ENCODE data around the gene FAM13A. TPM values are rescaled to one million over a fixed set of nuclear protein-coding genes. Genes with fewer than 3 reads are reported as not detected.

Gene FAM13A
- total and polyA plus RNA-seq, 9 of the 15 experiments (the other 6 are each of a cell fraction or from before 2014, with no cell fraction given) = 11.3 to 23.3 (median 14.7) TPM

GRCh38 chr4:88759039-88759894 lies 297.7 kb downstream of the FAM13A start:
- Histone ChIP-seq H3K9ac (ENCODE audit: insufficient read depth in 1 of 2, low read depth in 2 of 2, low read length in 2 of 2) (peak overlapping the region; percentile 5 to 22; a peak in 1 of 4 replicates), H3K27ac (ENCODE audit: extremely low read depth, low read depth, low read length) (no peak overlapping the region; the same call in 1 of the 3 replicates), H3K4me3 (no peak overlapping the region), H3K27me3 (ENCODE audit: control insufficient read depth in 2 of 2, insufficient read depth in 2 of 2, low read length in 2 of 2) (no peaks in the 10 kb centered on the region), H3K79me2 (ENCODE audit: control insufficient read depth, insufficient read depth, low read length) (no peaks in the 10 kb centered on the region), H3K4me1 (replicated peaks in 1 of 2; ENCODE audit: control insufficient read depth in 2 of 2, insufficient read depth in 2 of 2, low read length in 2 of 2) (peaks cover 7 to 22% of the 10 kb centered on the region in 2 experiments; a peak in 4 of 5 replicates), H3K36me3 (ENCODE audit: control insufficient read depth, insufficient read depth, low read length) (peaks cover 8% of the 10 kb centered on the region), H3K4me2 (ENCODE audit: insufficient read depth, low read length) (peak overlapping the region; percentile 67), H2AFZ (ENCODE audit: low read depth, low read length) (peak overlapping the region; percentile 5; the same call in 1 of the 2 replicates), H3K9me3 (replicated peaks; ENCODE audit: control insufficient read depth, insufficient read depth, low read depth, low read length) (no peaks in the 10 kb centered on the region), H3K9me1 (ENCODE audit: control insufficient read depth, insufficient read depth, low read length) (no peaks in the 10 kb centered on the region), H4K20me1 (replicated peaks; ENCODE audit: control insufficient read depth, insufficient read depth, low read length) (peaks cover 5% of the 10 kb centered on the region; the same call in 1 of the 2 replicates)
- intact Hi-C loops (cut with micrococcal nuclease) (no loop called here), in situ Hi-C loops (cut with MboI) (no loop called here)
- DNase-seq (ENCODE audit: extremely low read depth in 1 of 4, low spot score in 3 of 4) (peak in 3 of 4 experiments; percentile 17 to 50 (median 26)), ATAC-seq (peak; percentile 71), FAIRE-seq (peak; percentile 67)
- no TSS peak for BruUV-seq (replicated peaks)
- CTCF ChIA-PET (ENCODE audit: low intra/inter-chr PET ratio) = no interaction called here
- WGBS (ENCODE audit: insufficient coverage, low coverage, missing lambda C conversion rate) = 32% methylated on average over 12 of the region's 12 CpGs
- POLR2A ChIA-PET = no interaction called here
- TF ChIP-seq USF2 (CRISPR knock-in tag; IDR thresholded peaks at IDR 0.05) (peak; percentile 13; the same call in 1 of the 2 replicates), CBFA2T3 (IDR thresholded peaks at IDR 0.05) (peak; percentile 77), MITF (IDR thresholded peaks at IDR 0.05) (no peak), HCFC1 (IDR thresholded peaks at IDR 0.05; ENCODE audit: low read depth, low read length) (no peak), NFIC (IDR thresholded peaks at IDR 0.05) (peak; percentile 75), ZBTB40 (IDR thresholded peaks at IDR 0.05) (no peak), ZBTB40 (CRISPR knock-in tag; IDR thresholded peaks at IDR 0.05) (no peak), TAL1 (IDR thresholded peaks at IDR 0.05) (peak; percentile 56), PKNOX1 (IDR thresholded peaks at IDR 0.05) (peak; percentile 6; the same call in 1 of the 2 replicates)

Measured in K562 (cell line).